IPS-18c (cell line): Measurements from ENCODE around the gene FADD.
"Not testable (repeated sequence)": the region's sequence is repeated elsewhere in the genome, so short reads cannot be mapped to it uniquely, and the experiment has no call there.

Source experiments
- H3K4me3 ChIP-seq: 2 replicates; pipeline ENCODE4 v1.7.0; 2013; ENCODE audit warnings: low read depth, mild to moderate bottlenecking, low read length, moderate library complexity; ENCODE audit not compliant: insufficient read depth
- H3K9me3 ChIP-seq: one replicate; pipeline ENCODE4 v1.6.1; 2013; ENCODE audit warnings: mild to moderate bottlenecking, low read length, moderate library complexity; ENCODE audit not compliant: control insufficient read depth, insufficient read depth

The FADD gene

GRCh38 chr11:70217388-70217787 is 14.3 kb downstream of the FADD start:
- not testable (repeated sequence) for H3K4me3 ChIP-seq, H3K9me3 ChIP-seq

- not testable (repeated sequence) for H3K9me3 ChIP-seq, H3K4me3 ChIP-seq
These were observed 15.0 kb downstream of the FADD start for GRCh38 chr11:70218076-70218475.

GRCh38 chr11:70220136-70220535 is 17.0 kb downstream of the FADD start:
- no peak overlapping the region for H3K4me3 ChIP-seq
- H3K9me3 ChIP-seq, result peaks cover 3% of the 10 kb centered on the region

- H3K4me3 ChIP-seq, result no peak overlapping the region
These were observed 17.8 kb downstream of the FADD start for GRCh38 chr11:70220920-70221319.

GRCh38 chr11:70225681-70226177 is 22.6 kb downstream of the FADD start:
- H3K9me3 ChIP-seq, result no peaks in the 10 kb centered on the region
- H3K4me3 ChIP-seq, result no peak overlapping the region

More at GRCh38 chr11:70220920-70221319, 17.8 kb downstream of the FADD start:
- peaks cover 3% of the 10 kb centered on the region for H3K9me3 ChIP-seq

GRCh38 chr11:70226183-70226582 is 23.1 kb downstream of the FADD start:
- Histone ChIP-seq H3K9me3 (no peaks in the 10 kb centered on the region), H3K4me3 (no peak overlapping the region)

GRCh38 chr11:70226967-70227366 is 23.9 kb downstream of the FADD start:
- H3K4me3 ChIP-seq, result no peak overlapping the region
- no peaks in the 10 kb centered on the region for H3K9me3 ChIP-seq

GRCh38 chr11:70229737-70230136 is 26.6 kb downstream of the FADD start:
- H3K4me3 ChIP-seq, result no peak overlapping the region
- H3K9me3 ChIP-seq, result no peaks in the 10 kb centered on the region

GRCh38 chr11:70230151-70230839 is 27.2 kb downstream of the FADD start:
- no peak overlapping the region for H3K4me3 ChIP-seq
- no peaks in the 10 kb centered on the region for H3K9me3 ChIP-seq

- no peaks in the 10 kb centered on the region for H3K9me3 ChIP-seq
These were observed 28.0 kb downstream of the FADD start for GRCh38 chr11:70230840-70231710.

GRCh38 chr11:70233034-70233433 is 29.9 kb downstream of the FADD start:
- no peak overlapping the region for H3K4me3 ChIP-seq
- H3K9me3 ChIP-seq, result no peaks in the 10 kb centered on the region

More at GRCh38 chr11:70230840-70231710, 28.0 kb downstream of the FADD start:
- H3K4me3 ChIP-seq, result no peak overlapping the region

- no peak overlapping the region for H3K4me3 ChIP-seq
- H3K9me3 ChIP-seq, result no peaks in the 10 kb centered on the region
These were observed 30.4 kb downstream of the FADD start for GRCh38 chr11:70233511-70233934.

GRCh38 chr11:70233962-70234361 is 30.9 kb downstream of the FADD start:
- no peaks in the 10 kb centered on the region for H3K9me3 ChIP-seq
- H3K4me3 ChIP-seq, result no peak overlapping the region

GRCh38 chr11:70240337-70240736 is 37.2 kb downstream of the FADD start:
- no peak overlapping the region for H3K4me3 ChIP-seq
- H3K9me3 ChIP-seq, result no peaks in the 10 kb centered on the region

GRCh38 chr11:70241709-70242108 is 38.6 kb downstream of the FADD start:
- Histone ChIP-seq H3K9me3 (no peaks in the 10 kb centered on the region), H3K4me3 (no peak overlapping the region)

- H3K9me3 ChIP-seq, result no peaks in the 10 kb centered on the region
- H3K4me3 ChIP-seq, result no peak overlapping the region
These were observed 39.8 kb downstream of the FADD start for GRCh38 chr11:70242885-70243284.

GRCh38 chr11:70243912-70244652 is 41.0 kb downstream of the FADD start:
- no peak overlapping the region for H3K4me3 ChIP-seq
- no peaks in the 10 kb centered on the region for H3K9me3 ChIP-seq
